A549 (cell line): ENCODE measurements around the gene OR51F2. TPM values are rescaled to one million over a fixed set of nuclear protein-coding genes. Genes with fewer than 3 reads are reported as not detected.

Experiments used
- ATAC-seq, 2 experiments: fragments of 200-7000 bp in 1 of 2; fragments of >200 bp in 1 of 2; cut with Nextera tagmentation in 1 of 2; cut with Tn5 transposase in 1 of 2; 3 replicates each; pipeline versions ENCODE4 v1.8.0 to v1.9.1; 2018 to 2020; ENCODE audit warnings: mild to moderate bottlenecking in 1 of 2, moderate library complexity in 1 of 2
- CTCF ChIA-PET: fragments of 300-600 bp; sonication (Branson Sonifier 250); formaldehyde crosslinking; extraction: SDS; loops from one replicate; lab custom pipeline; 2021; ENCODE audit warnings: antibody characterized with exemption, inconsistent platforms; lab: Yijun Ruan, JAX
- POLR2A ChIA-PET: fragments of 350-600 bp; formaldehyde crosslinking; extraction: SDS; loops from one replicate; lab custom pipeline; 2021; ENCODE audit warnings: antibody characterized with exemption, inconsistent platforms; lab: Yijun Ruan, JAX
- DNase-seq, 2 experiments: peaks; one replicate each; pipeline versions ENCODE4 v3.0.0 to v3.0.0-alpha.2; 2011 to 2016; ENCODE audit warnings: low read depth in 1 of 2, low spot score in 1 of 2
- FAIRE-seq: peaks from 2 replicates; lab custom pipeline; 2011; peaks lifted over from hg19 to GRCh38; lab: Jason Lieb, UNC
- H3K27ac ChIP-seq, 2 experiments: fragments of >200 bp; sonication (Bioruptor Twin); formaldehyde crosslinking; 3 replicates each; pipeline ENCODE4 v1.5.1; 2016 to 2017
- H3K4me1 ChIP-seq: fragments of >200 bp; sonication (Bioruptor Twin); formaldehyde crosslinking; 3 replicates; pipeline ENCODE4 v1.6.1; 2016
- H3K4me2 ChIP-seq: fragments of >200 bp; sonication (Bioruptor Twin); formaldehyde crosslinking; 3 replicates; pipeline ENCODE4 v1.6.1; 2016
- H3K4me3 ChIP-seq: fragments of >200 bp; sonication (Bioruptor Twin); formaldehyde crosslinking; 3 replicates; pipeline ENCODE4 v1.5.1; 2016
- H3K9me3 ChIP-seq: fragments of >200 bp; sonication (Bioruptor Twin); formaldehyde crosslinking; 3 replicates; pipeline ENCODE4 v1.6.1; 2016
- BHLHE40 ChIP-seq: IDR thresholded peaks from 2 replicates; pipeline ENCODE4 v1.6.1; 2012; ENCODE audit warnings: low read depth, low read length, inconsistent platforms
- CBX2 ChIP-seq: fragments of 200-600 bp; sonication (generic); IDR thresholded peaks from 2 replicates; pipeline ENCODE4 v1.6.1; 2016; ENCODE audit warnings: low read depth, mild to moderate bottlenecking, borderline replicate concordance
- CBX8 ChIP-seq: fragments of 200-600 bp; sonication (generic); IDR thresholded peaks from 2 replicates; pipeline ENCODE4 v1.6.1; 2016
- CHD2 ChIP-seq: fragments of 150-350 bp; IDR thresholded peaks from 2 replicates; pipeline ENCODE4 v1.6.1; 2014; ENCODE audit warnings: low read length; ENCODE audit not compliant: partially characterized antibody
- CHD4 ChIP-seq: fragments of 200-600 bp; sonication (generic); IDR thresholded peaks from 2 replicates; pipeline ENCODE4 v1.6.1; 2016; ENCODE audit warnings: antibody characterized with exemption, mild to moderate bottlenecking, borderline replicate concordance
- E2F6 ChIP-seq: IDR thresholded peaks from 2 replicates; pipeline ENCODE4 v1.6.1; 2012; ENCODE audit warnings: low read depth, borderline replicate concordance
- FOXS1 ChIP-seq: fragments of 250-450 bp; sonication (Bioruptor Pico); IDR thresholded peaks from 2 replicates; pipeline ENCODE4 v1.5.0; 2020; ENCODE audit warnings: mild to moderate bottlenecking, moderate library complexity
- HOXB5 ChIP-seq: fragments of 250-450 bp; sonication (Bioruptor Pico); IDR thresholded peaks from 2 replicates; pipeline ENCODE4 v1.5.0; 2020; ENCODE audit warnings: mild to moderate bottlenecking, moderate library complexity
- JUNB ChIP-seq: fragments of >200 bp; sonication (Bioruptor Twin); formaldehyde crosslinking; IDR thresholded peaks from 2 replicates; pipeline ENCODE4 v1.6.1; 2016
- MAZ ChIP-seq: fragments of 150-350 bp; IDR thresholded peaks from 2 replicates; pipeline ENCODE4 v1.6.1; 2014; ENCODE audit warnings: antibody characterized with exemption, low read depth, low read length, borderline replicate concordance
- PHF8 ChIP-seq: fragments of 200-600 bp; sonication (generic); IDR thresholded peaks from 2 replicates; pipeline ENCODE4 v1.6.1; 2016; ENCODE audit warnings: low read depth, mild to moderate bottlenecking, antibody characterized with exemption, moderate library complexity, borderline replicate concordance
- RAD21 ChIP-seq, 2 experiments: fragments of >200 bp in 1 of 2; sonication (Bioruptor Twin) in 1 of 2; formaldehyde crosslinking in 1 of 2; IDR thresholded peaks in 1 of 2; conservative IDR thresholded peaks in 1 of 2; 2 replicates in 1 of 2; 3 replicates in 1 of 2; pipeline ENCODE4 v1.6.1; 2012 to 2018; ENCODE audit warnings: inconsistent platforms in 1 of 2
- SMC3 ChIP-seq: fragments of >200 bp; sonication (Bioruptor Twin); formaldehyde crosslinking; IDR thresholded peaks from 3 replicates; pipeline ENCODE4 v1.6.1; 2018; ENCODE audit warnings: inconsistent platforms
- ZNF302 ChIP-seq: fragments of 250-450 bp; sonication (Bioruptor Pico); IDR thresholded peaks from 2 replicates; pipeline ENCODE4 v1.9.0; 2021; ENCODE audit warnings: inconsistent platforms, mild to moderate bottlenecking, moderate library complexity
- polyA plus RNA-seq, 4 experiments: library from polyadenylated mRNA; depleted of rRNA in 3 of 4; stranded (reverse); fragments of >200 nt; fragmentation: RNase III in 1 of 4; extraction: RNeasy Plus Mini Kit Qiagen cat#74134 plus additional on column Dnase treatment in 1 of 4; gene quantifications; 2 replicates in 3 of 4; 3 replicates in 1 of 4; pipeline ENCODE4 v1.2.3, GENCODE V29; 2011 to 2017
- TF ChIP-seq, protein P1 (sequence below): IDR thresholded peaks from 2 replicates; pipeline ENCODE4 v1.6.1; 2012
- TF ChIP-seq, protein P2 (sequence below): fragments of 200-600 bp; sonication (generic); IDR thresholded peaks from 2 replicates; pipeline ENCODE4 v1.6.1; 2016; ENCODE audit warnings: antibody characterized with exemption, mild to moderate bottlenecking, moderate library complexity
- TF ChIP-seq, protein P3 (sequence below): fragments of 250-450 bp; sonication (Bioruptor Pico); IDR thresholded peaks from 2 replicates; pipeline ENCODE4 v1.5.0; 2021; ENCODE audit warnings: mild to moderate bottlenecking, moderate library complexity, borderline replicate concordance

Gene OR51F2
- polyA plus RNA-seq, 2 of the 4 experiments (the other 2 are of a cell fraction) = not detected

- no peak for DNase-seq
Measured at GRCh38 chr11:4825132-4825531, 4.0 kb downstream of the OR51F2 start.

GRCh38 chr11:4826425-4826824, 5.3 kb downstream of the OR51F2 start:
- ATAC-seq = no peak
- Histone ChIP-seq H3K27ac (no peak overlapping the region), H3K4me2 (no peak overlapping the region), H3K9me3 (no peaks in the 10 kb centered on the region), H3K4me3 (no peak overlapping the region), H3K4me1 (no peaks in the 10 kb centered on the region)
- ChIA-PET POLR2A (no interaction called here), CTCF (interaction anchor here (1.2 to 2.0 kb wide), 3 partner anchors 190 to 643 kb away, joined by 3 to 10 read pairs (median 8); partner anchors contain the start of gene OR51D1)
- no peak for FAIRE-seq
- no peak for DNase-seq
- peak in 1 of 2 experiments; percentile 29; a peak in 1 of 5 replicates for TF ChIP-seq RAD21 (conservative IDR thresholded peaks at IDR 0.05 in 1 of 2, IDR thresholded peaks at IDR 0.05 in 1 of 2)
- no peak for TF ChIP-seq JUNB
- no peak for TF ChIP-seq HOXB5 (CRISPR knock-in tag)
- TF ChIP-seq, all 56 proteins: peak for 1

More at GRCh38 chr11:4825132-4825531, 4.0 kb downstream of the OR51F2 start:
- no peak for ATAC-seq
- Histone ChIP-seq H3K4me1 (no peaks in the 10 kb centered on the region), H3K4me2 (no peak overlapping the region), H3K4me3 (no peak overlapping the region), H3K27ac (no peak overlapping the region), H3K9me3 (no peaks in the 10 kb centered on the region)
- no peak for TF ChIP-seq ZNF302
- no peak for TF ChIP-seq FOXS1 (CRISPR knock-in tag)
- no peak for TF ChIP-seq CHD4
- TF ChIP-seq, protein P1, sequence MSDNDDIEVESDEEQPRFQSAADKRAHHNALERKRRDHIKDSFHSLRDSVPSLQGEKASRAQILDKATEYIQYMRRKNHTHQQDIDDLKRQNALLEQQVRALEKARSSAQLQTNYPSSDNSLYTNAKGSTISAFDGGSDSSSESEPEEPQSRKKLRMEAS = no peak
- no peak for TF ChIP-seq JUNB
- TF ChIP-seq CBX8 = no peak
- TF ChIP-seq, protein P2, sequence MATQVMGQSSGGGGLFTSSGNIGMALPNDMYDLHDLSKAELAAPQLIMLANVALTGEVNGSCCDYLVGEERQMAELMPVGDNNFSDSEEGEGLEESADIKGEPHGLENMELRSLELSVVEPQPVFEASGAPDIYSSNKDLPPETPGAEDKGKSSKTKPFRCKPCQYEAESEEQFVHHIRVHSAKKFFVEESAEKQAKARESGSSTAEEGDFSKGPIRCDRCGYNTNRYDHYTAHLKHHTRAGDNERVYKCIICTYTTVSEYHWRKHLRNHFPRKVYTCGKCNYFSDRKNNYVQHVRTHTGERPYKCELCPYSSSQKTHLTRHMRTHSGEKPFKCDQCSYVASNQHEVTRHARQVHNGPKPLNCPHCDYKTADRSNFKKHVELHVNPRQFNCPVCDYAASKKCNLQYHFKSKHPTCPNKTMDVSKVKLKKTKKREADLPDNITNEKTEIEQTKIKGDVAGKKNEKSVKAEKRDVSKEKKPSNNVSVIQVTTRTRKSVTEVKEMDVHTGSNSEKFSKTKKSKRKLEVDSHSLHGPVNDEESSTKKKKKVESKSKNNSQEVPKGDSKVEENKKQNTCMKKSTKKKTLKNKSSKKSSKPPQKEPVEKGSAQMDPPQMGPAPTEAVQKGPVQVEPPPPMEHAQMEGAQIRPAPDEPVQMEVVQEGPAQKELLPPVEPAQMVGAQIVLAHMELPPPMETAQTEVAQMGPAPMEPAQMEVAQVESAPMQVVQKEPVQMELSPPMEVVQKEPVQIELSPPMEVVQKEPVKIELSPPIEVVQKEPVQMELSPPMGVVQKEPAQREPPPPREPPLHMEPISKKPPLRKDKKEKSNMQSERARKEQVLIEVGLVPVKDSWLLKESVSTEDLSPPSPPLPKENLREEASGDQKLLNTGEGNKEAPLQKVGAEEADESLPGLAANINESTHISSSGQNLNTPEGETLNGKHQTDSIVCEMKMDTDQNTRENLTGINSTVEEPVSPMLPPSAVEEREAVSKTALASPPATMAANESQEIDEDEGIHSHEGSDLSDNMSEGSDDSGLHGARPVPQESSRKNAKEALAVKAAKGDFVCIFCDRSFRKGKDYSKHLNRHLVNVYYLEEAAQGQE = no peak
- TF ChIP-seq HOXB5 (CRISPR knock-in tag) = no peak
- TF ChIP-seq, protein P3, sequence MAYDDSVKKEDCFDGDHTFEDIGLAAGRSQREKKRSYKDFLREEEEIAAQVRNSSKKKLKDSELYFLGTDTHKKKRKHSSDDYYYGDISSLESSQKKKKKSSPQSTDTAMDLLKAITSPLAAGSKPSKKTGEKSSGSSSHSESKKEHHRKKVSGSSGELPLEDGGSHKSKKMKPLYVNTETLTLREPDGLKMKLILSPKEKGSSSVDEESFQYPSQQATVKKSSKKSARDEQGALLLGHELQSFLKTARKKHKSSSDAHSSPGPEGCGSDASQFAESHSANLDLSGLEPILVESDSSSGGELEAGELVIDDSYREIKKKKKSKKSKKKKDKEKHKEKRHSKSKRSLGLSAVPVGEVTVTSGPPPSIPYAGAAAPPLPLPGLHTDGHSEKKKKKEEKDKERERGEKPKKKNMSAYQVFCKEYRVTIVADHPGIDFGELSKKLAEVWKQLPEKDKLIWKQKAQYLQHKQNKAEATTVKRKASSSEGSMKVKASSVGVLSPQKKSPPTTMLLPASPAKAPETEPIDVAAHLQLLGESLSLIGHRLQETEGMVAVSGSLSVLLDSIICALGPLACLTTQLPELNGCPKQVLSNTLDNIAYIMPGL (CRISPR knock-in tag) = no peak
- TF ChIP-seq BHLHE40 = no peak
- TF ChIP-seq PHF8 = no peak
- TF ChIP-seq CHD2 = no peak
- TF ChIP-seq CBX2 = no peak
- no peak for TF ChIP-seq SMC3
- no peak for TF ChIP-seq E2F6
- no peak for TF ChIP-seq MAZ
- CTCF ChIA-PET = interaction anchor here (1.8 kb wide), 1 partner anchor 638 kb away, joined by 8 read pairs; no protein-coding TSS in a partner anchor
- no peak for FAIRE-seq
- POLR2A ChIA-PET = no interaction called here
